ENCODE data around the gene PAXX.

PAXX gene

GRCh38 chr9:136977649-136978072 lies 14.6 kb upstream of the PAXX start:
- no peak for TF ChIP-seq CTCF (IDR thresholded peaks at IDR 0.05; ENCODE audit: low read depth, low read length, missing control alignments)

GRCh38 chr9:136978073-136978864 lies 14.0 kb upstream of the PAXX start:
- TF ChIP-seq CTCF (IDR thresholded peaks at IDR 0.05; ENCODE audit: low read depth, low read length, missing control alignments): no peak
- peak overlapping the region; percentile 29 for H3K4me3 ChIP-seq (replicated peaks; ENCODE audit: low read depth, low read length)
- no peak for DNase-seq (ENCODE audit: extremely low read depth, low read depth)

More at GRCh38 chr9:136977649-136978072, 14.6 kb upstream of the PAXX start:
- no peak for DNase-seq (ENCODE audit: extremely low read depth, low read depth)
- peak overlapping the region; percentile 29 for H3K4me3 ChIP-seq (replicated peaks; ENCODE audit: low read depth, low read length)

DNA sequence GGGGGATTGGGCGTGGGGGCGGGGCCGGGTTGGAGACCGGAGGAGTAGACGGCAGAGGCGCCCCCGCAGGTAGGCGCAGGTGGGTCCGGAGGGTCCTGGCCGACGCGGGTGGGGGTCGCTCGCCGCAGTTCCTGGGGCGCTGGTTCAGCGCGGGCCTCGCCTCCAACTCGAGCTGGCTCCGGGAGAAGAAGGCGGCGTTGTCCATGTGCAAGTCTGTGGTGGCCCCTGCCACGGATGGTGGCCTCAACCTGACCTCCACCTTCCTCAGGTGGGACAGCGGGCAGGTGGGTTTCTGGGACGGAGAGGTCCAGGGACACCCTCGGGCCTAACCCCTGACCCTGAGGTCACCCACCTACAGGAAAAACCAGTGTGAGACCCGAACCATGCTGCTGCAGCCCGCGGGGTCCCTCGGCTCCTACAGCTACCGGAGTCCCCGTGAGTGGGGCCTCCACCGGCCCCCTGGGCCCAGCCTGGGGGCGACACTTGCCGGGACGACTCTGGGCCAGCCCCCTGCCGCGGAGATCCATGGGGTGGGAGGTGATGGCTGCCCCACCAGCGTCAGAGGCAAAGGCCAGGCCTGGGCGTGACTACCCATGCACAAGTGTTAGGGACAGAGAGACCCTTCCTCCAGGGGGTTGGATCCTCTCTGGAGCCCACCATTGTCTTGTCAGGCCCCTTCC lies 13.2 kb upstream of the PAXX start:
- DNase-seq (ENCODE audit: extremely low read depth, low read depth): no peak
- no peak for TF ChIP-seq CTCF (IDR thresholded peaks at IDR 0.05; ENCODE audit: low read depth, low read length, missing control alignments)
- no peak overlapping the region for H3K4me3 ChIP-seq (replicated peaks; ENCODE audit: low read depth, low read length)

GRCh38 chr9:136979769-136980587 lies 12.2 kb upstream of the PAXX start:
- no peak overlapping the region for H3K4me3 ChIP-seq (replicated peaks; ENCODE audit: low read depth, low read length)
- no peak for TF ChIP-seq CTCF (IDR thresholded peaks at IDR 0.05; ENCODE audit: low read depth, low read length, missing control alignments)

DNA sequence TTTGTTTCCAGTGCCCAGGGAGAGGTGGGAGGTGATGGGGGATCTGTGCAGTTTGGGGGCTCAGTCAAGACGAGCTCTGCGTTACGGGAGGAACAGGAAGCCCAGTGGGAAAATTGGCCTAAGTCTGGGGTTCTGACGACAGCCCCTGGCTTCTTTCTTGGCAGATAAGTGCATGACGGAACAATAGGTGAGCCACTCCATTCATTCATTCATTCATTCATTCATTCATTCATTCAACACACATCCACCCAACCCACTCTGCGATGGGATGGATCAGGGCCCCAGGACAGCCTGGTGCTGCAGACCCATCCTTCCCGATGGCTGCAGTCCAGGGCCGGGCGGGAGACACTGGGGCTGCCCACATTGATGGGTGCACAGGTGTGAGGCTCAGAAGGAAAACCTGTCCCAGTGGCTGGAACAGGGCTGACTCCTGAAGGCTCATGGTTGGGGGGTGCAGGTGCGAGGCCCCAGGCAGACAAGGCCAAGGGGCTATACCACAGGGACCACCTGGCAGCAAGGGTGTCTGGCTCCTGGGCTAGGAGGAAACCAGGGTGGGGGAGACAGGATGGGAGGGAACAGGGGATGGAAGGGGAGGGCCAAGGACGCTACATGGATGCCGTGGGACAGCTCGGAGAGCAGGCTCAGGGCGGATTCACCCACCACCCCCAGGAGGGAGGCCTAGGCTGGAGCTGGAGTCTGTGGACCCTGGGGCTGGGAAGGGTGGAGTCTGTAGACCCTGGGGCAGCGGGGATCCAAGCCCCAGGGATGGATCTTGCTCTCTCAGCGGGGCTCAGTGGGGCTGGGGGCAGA lies 11.3 kb upstream of the PAXX start:
- no peak for DNase-seq (ENCODE audit: extremely low read depth, low read depth)
- no peak overlapping the region for H3K4me3 ChIP-seq (replicated peaks; ENCODE audit: low read depth, low read length)

More at GRCh38 chr9:136979769-136980587, 12.2 kb upstream of the PAXX start:
- no peak for DNase-seq (ENCODE audit: extremely low read depth, low read depth)

More for the DNA sequence above, 11.3 kb upstream of the PAXX start:
- no peak for TF ChIP-seq CTCF (IDR thresholded peaks at IDR 0.05; ENCODE audit: low read depth, low read length, missing control alignments)

All from HFF-Myc (cell line).